T-cell (primary cell): ENCODE data around the gene LYPD6. TPM values are rescaled to one million over a fixed set of nuclear protein-coding genes. Genes with fewer than 3 reads are reported as not detected.

Experiments used
- ATAC-seq, 4 experiments: fragments of 200-7000 bp in 3 of 4; fragments of 150-1000 bp in 1 of 4; cut with Tn5 transposase; replicated peaks in 1 of 4; 1 replicate in 3 of 4; 2 replicates in 1 of 4; pipeline ENCODE4 v1.10.0; 2021; ENCODE audit warnings: moderate library complexity in 3 of 4, mild to moderate bottlenecking in 2 of 4, moderate number of reproducible peaks in 1 of 4
- CTCF ChIA-PET, 2 donors: fragments of 300-600 bp; sonication (Branson Sonifier 250); formaldehyde crosslinking; loops; one replicate each; lab custom pipeline; 2022; ENCODE audit warnings: antibody characterized with exemption in 2 of 2; lab: Charles Lee
- POLR2A ChIA-PET, 2 donors: fragments of 300-600 bp; sonication (Branson Sonifier 250); formaldehyde crosslinking; loops; one replicate each; lab custom pipeline; 2022; ENCODE audit warnings: antibody characterized with exemption in 2 of 2; lab: Charles Lee
- DNase-seq, 35 experiments: peaks; one replicate each; pipeline versions ENCODE4 v3.0.0 to v3.0.0-alpha.2; 2013 to 2023
- H3K27ac ChIP-seq: one replicate; pipeline ENCODE4 v1.5.1; 2013; ENCODE audit warnings: low read length
- H3K27me3 ChIP-seq, 2 experiments: replicated peaks in 1 of 2; 1 replicate in 1 of 2; 2 replicates in 1 of 2; pipeline versions ENCODE4 v1.6.1 to v1.7.0; 2013; ENCODE audit warnings: low read length in 1 of 2, mixed read lengths in 1 of 2; ENCODE audit not compliant: control insufficient read depth in 2 of 2, insufficient read depth in 2 of 2; ENCODE audit errors: extremely low read depth in 1 of 2
- H3K36me3 ChIP-seq, 2 donors: 1 replicate in 1 of 2; 2 replicates in 1 of 2; pipeline versions ENCODE4 v1.6.1 to v1.7.0; 2013; ENCODE audit warnings: low read length in 1 of 2; ENCODE audit not compliant: control insufficient read depth in 2 of 2, insufficient read depth in 1 of 2; ENCODE audit errors: extremely low read depth in 1 of 2
- H3K4me1 ChIP-seq, 2 experiments: 1 replicate in 1 of 2; 2 replicates in 1 of 2; pipeline versions ENCODE4 v1.6.1 to v1.7.0; 2013; ENCODE audit warnings: low read length in 2 of 2, mixed read lengths in 1 of 2; ENCODE audit not compliant: insufficient read depth in 2 of 2, control insufficient read depth in 1 of 2; ENCODE audit errors: extremely low read depth in 1 of 2
- H3K4me3 ChIP-seq, 2 donors: 1 replicate in 1 of 2; 2 replicates in 1 of 2; pipeline versions ENCODE4 v1.5.1 to v1.7.0; 2013; ENCODE audit warnings: mild to moderate bottlenecking in 2 of 2, low read length in 1 of 2, moderate library complexity in 1 of 2; ENCODE audit not compliant: control insufficient read depth in 1 of 2; ENCODE audit errors: extremely low read depth in 1 of 2
- H3K9me3 ChIP-seq: 2 replicates; pipeline ENCODE4 v1.7.0; 2013
- H3K27ac Mint-ChIP-seq, 2 donors: one replicate each; pipeline ENCODE4 v1.8.0; 2020 to 2021; ENCODE audit warnings: mild to moderate bottlenecking in 2 of 2, mixed read lengths in 2 of 2
- H3K27me3 Mint-ChIP-seq, 2 donors: one replicate each; pipeline ENCODE4 v1.8.0; 2021 to 2022; ENCODE audit warnings: mixed read lengths in 2 of 2
- H3K36me3 Mint-ChIP-seq: one replicate; pipeline ENCODE4 v1.8.0; 2021; ENCODE audit warnings: mixed read lengths
- H3K4me1 Mint-ChIP-seq, 3 donors: one replicate each; pipeline ENCODE4 v1.8.0; 2020 to 2022; ENCODE audit warnings: mixed read lengths in 3 of 3, mild to moderate bottlenecking in 1 of 3
- H3K4me3 Mint-ChIP-seq, 3 donors: one replicate each; pipeline ENCODE4 v1.8.0; 2020 to 2022; ENCODE audit warnings: mild to moderate bottlenecking in 3 of 3, mixed read lengths in 3 of 3, moderate library complexity in 3 of 3
- H3K9me3 Mint-ChIP-seq, 3 donors: one replicate each; pipeline ENCODE4 v1.8.0; 2020 to 2022; ENCODE audit warnings: mixed read lengths in 3 of 3
- WGBS: methylation state at CpG from one replicate; pipeline ENCODE4 v1.1.5; 2013; ENCODE audit warnings: missing lambda C conversion rate; ENCODE audit not compliant: insufficient coverage; 5-methylcytosine and 5-hydroxymethylcytosine counted together
- total RNA-seq, 35 experiments: library from RNA in 6 of 35; stranded (reverse) in 6 of 35; fragments of 120-200 nt in 1 of 35; gene quantifications; one replicate each; pipeline versions ENCODE4 v1.2.1 to v1.2.4 and lab custom pipeline; 2013 to 2026

The LYPD6 gene
- total RNA-seq, 5 donors from 2014 or later (not counting 1 experiment from before 2014, with no cell fraction given): not detected

- ChIA-PET CTCF (no interaction called here), POLR2A (no interaction called here)
- H3K9me3 ChIP-seq: no peaks in the 10 kb centered on the region
- Mint-ChIP-seq H3K36me3 (no peaks in the 10 kb centered on the region), H3K4me3 (no peak overlapping the region), H3K27me3 (peaks cover 3 to 4% of the 10 kb centered on the region in 2 donors), H3K9me3 (no peaks in the 10 kb centered on the region), H3K27ac (no peak overlapping the region), H3K4me1 (no peaks in the 10 kb centered on the region)
- no peaks in the 10 kb centered on the region for H3K36me3 ChIP-seq
- H3K27me3 ChIP-seq: no peaks in the 10 kb centered on the region
- H3K27ac ChIP-seq: no peak overlapping the region
- WGBS: no CpG with 5 or more reads among the region's 4 CpGs
- H3K4me1 ChIP-seq: no peaks in the 10 kb centered on the region
- no peak for DNase-seq
- ATAC-seq: no peak
- no peak overlapping the region for H3K4me3 ChIP-seq
These were observed 25.5 kb downstream of the LYPD6 start for GRCh38 chr2:149355716-149356422.

- POLR2A ChIA-PET: no interaction called here
- no peaks in the 10 kb centered on the region for H3K4me1 Mint-ChIP-seq
These were observed 26.7 kb downstream of the LYPD6 start for GRCh38 chr2:149357058-149357457.

GRCh38 chr2:149360106-149360505 lies 29.7 kb downstream of the LYPD6 start:
- Mint-ChIP-seq H3K27ac (no peak overlapping the region), H3K4me1 (no peaks in the 10 kb centered on the region), H3K4me3 (no peak overlapping the region), H3K36me3 (no peaks in the 10 kb centered on the region), H3K27me3 (peaks cover 9 to 11% of the 10 kb centered on the region in 2 donors), H3K9me3 (no peaks in the 10 kb centered on the region)
- Histone ChIP-seq H3K9me3 (no peaks in the 10 kb centered on the region), H3K36me3 (no peaks in the 10 kb centered on the region), H3K4me1 (no peaks in the 10 kb centered on the region), H3K4me3 (no peak overlapping the region), H3K27me3 (no peaks in the 10 kb centered on the region), H3K27ac (no peak overlapping the region)
- ChIA-PET CTCF (interaction anchor here in 1 of 2 donors (0.6 kb wide), 1 partner anchor 47 kb away, joined by 4 read pairs; no protein-coding TSS in a partner anchor), POLR2A (no interaction called here)
- ATAC-seq: no peak
- 17% methylated on average over 1 of the region's 1 CpG for WGBS
- DNase-seq: no peak

More at GRCh38 chr2:149357058-149357457, 26.7 kb downstream of the LYPD6 start:
- Mint-ChIP-seq H3K36me3 (no peaks in the 10 kb centered on the region), H3K27ac (no peak overlapping the region), H3K4me3 (no peak overlapping the region), H3K9me3 (no peaks in the 10 kb centered on the region), H3K27me3 (peaks cover 5 to 9% of the 10 kb centered on the region in 2 donors)
- CTCF ChIA-PET: no interaction called here
- H3K9me3 ChIP-seq: no peaks in the 10 kb centered on the region
- H3K4me3 ChIP-seq: no peak overlapping the region
- no peaks in the 10 kb centered on the region for H3K36me3 ChIP-seq
- H3K4me1 ChIP-seq: no peaks in the 10 kb centered on the region
- DNase-seq: no peak
- H3K27me3 ChIP-seq: no peaks in the 10 kb centered on the region
- no peak overlapping the region for H3K27ac ChIP-seq
- no peak for ATAC-seq

- Histone ChIP-seq H3K27ac (no peak overlapping the region), H3K4me1 (no peaks in the 10 kb centered on the region), H3K36me3 (no peaks in the 10 kb centered on the region), H3K4me3 (no peak overlapping the region), H3K9me3 (no peaks in the 10 kb centered on the region), H3K27me3 (peaks cover 0 to 4% of the 10 kb centered on the region in 2 experiments)
- Mint-ChIP-seq H3K4me3 (no peak overlapping the region), H3K27ac (no peak overlapping the region), H3K9me3 (no peaks in the 10 kb centered on the region), H3K4me1 (no peaks in the 10 kb centered on the region), H3K27me3 (peaks cover 29 to 31% of the 10 kb centered on the region in 2 donors), H3K36me3 (no peaks in the 10 kb centered on the region)
- DNase-seq: no peak
- no CpG with 5 or more reads among the region's 1 CpG for WGBS
- ChIA-PET CTCF (no interaction called here), POLR2A (no interaction called here)
- ATAC-seq: no peak
These were observed 33.6 kb downstream of the LYPD6 start for GRCh38 chr2:149363958-149364357.

- POLR2A ChIA-PET: no interaction called here
- Mint-ChIP-seq H3K4me3 (no peak overlapping the region), H3K36me3 (no peaks in the 10 kb centered on the region), H3K27ac (no peak overlapping the region), H3K9me3 (no peaks in the 10 kb centered on the region), H3K4me1 (no peaks in the 10 kb centered on the region), H3K27me3 (peaks cover 33 to 37% of the 10 kb centered on the region in 2 donors)
- H3K27ac ChIP-seq: no peak overlapping the region
- H3K4me1 ChIP-seq: no peaks in the 10 kb centered on the region
- no peaks in the 10 kb centered on the region for H3K9me3 ChIP-seq
- H3K27me3 ChIP-seq: peaks cover 0 to 4% of the 10 kb centered on the region in 2 experiments
- no peak overlapping the region for H3K4me3 ChIP-seq
- no peaks in the 10 kb centered on the region for H3K36me3 ChIP-seq
- CTCF ChIA-PET: no interaction called here
- ATAC-seq (no peak), DNase-seq (no peak)
These were observed 34.5 kb downstream of the LYPD6 start for GRCh38 chr2:149364839-149365238.

GRCh38 chr2:149365931-149366583 lies 35.7 kb downstream of the LYPD6 start:
- H3K27me3 Mint-ChIP-seq: peaks cover 29 to 37% of the 10 kb centered on the region in 2 donors
- Histone ChIP-seq H3K36me3 (no peaks in the 10 kb centered on the region), H3K27ac (no peak overlapping the region), H3K4me1 (no peaks in the 10 kb centered on the region), H3K4me3 (no peak overlapping the region), H3K27me3 (peaks cover 0 to 4% of the 10 kb centered on the region in 2 experiments), H3K9me3 (no peaks in the 10 kb centered on the region)
- DNase-seq (no peak), ATAC-seq (no peak)
- no peaks in the 10 kb centered on the region for H3K4me1 Mint-ChIP-seq
- WGBS: 71% methylated on average over 1 of the region's 5 CpGs
- no peaks in the 10 kb centered on the region for H3K36me3 Mint-ChIP-seq
- ChIA-PET POLR2A (no interaction called here), CTCF (no interaction called here)
- no peaks in the 10 kb centered on the region for H3K9me3 Mint-ChIP-seq
- H3K4me3 Mint-ChIP-seq: no peak overlapping the region
- no peak overlapping the region for H3K27ac Mint-ChIP-seq
